Measurements from ENCODE around the gene LAMB4.
A peak's percentile ranks its signal among the peaks of the same experiment; 100 is the strongest.

LAMB4 gene

GRCh38 chr7:108130261-108130660, at the start of gene LAMB4:
Gene LAMB4 (minus strand): TSS chr7:108130361. CDS start chr7:108123164, 7,197 bp downstream.
- DNase-seq (ENCODE audit: extremely low read depth in 1 of 2, low read depth in 1 of 2) = no peak

GRCh38 chr7:108178398-108178797, 48.2 kb upstream of the LAMB4 start:
- no peak for DNase-seq (ENCODE audit: extremely low read depth in 1 of 2, low read depth in 1 of 2)

- no peak for DNase-seq (ENCODE audit: extremely low read depth in 1 of 2, low read depth in 1 of 2)
These were observed 41.0 kb upstream of the LAMB4 start for GRCh38 chr7:108171164-108171563.

- no peak for DNase-seq (ENCODE audit: extremely low read depth in 1 of 2, low read depth in 1 of 2)
These were observed 40.1 kb upstream of the LAMB4 start for GRCh38 chr7:108170251-108170650.

- no peak for DNase-seq (ENCODE audit: extremely low read depth in 1 of 2, low read depth in 1 of 2)
These were observed 37.3 kb upstream of the LAMB4 start for GRCh38 chr7:108167460-108167859.

GRCh38 chr7:108166687-108167086, 36.5 kb upstream of the LAMB4 start:
- no peak for DNase-seq (ENCODE audit: extremely low read depth in 1 of 2, low read depth in 1 of 2)

GRCh38 chr7:108165723-108166122, 35.6 kb upstream of the LAMB4 start:
- no peak for DNase-seq (ENCODE audit: extremely low read depth in 1 of 2, low read depth in 1 of 2)

- no peak for DNase-seq (ENCODE audit: extremely low read depth in 1 of 2, low read depth in 1 of 2)
These were observed 34.8 kb upstream of the LAMB4 start for GRCh38 chr7:108164946-108165345.

- no peak for DNase-seq (ENCODE audit: extremely low read depth in 1 of 2, low read depth in 1 of 2)
These were observed 34.2 kb upstream of the LAMB4 start for GRCh38 chr7:108164342-108164741.

GRCh38 chr7:108158776-108159175, 28.6 kb upstream of the LAMB4 start:
- no peak for DNase-seq (ENCODE audit: extremely low read depth in 1 of 2, low read depth in 1 of 2)

GRCh38 chr7:108157606-108158335, 27.6 kb upstream of the LAMB4 start:
- DNase-seq (ENCODE audit: extremely low read depth in 1 of 2, low read depth in 1 of 2) = no peak

GRCh38 chr7:108156897-108157605, 26.9 kb upstream of the LAMB4 start:
- DNase-seq (ENCODE audit: extremely low read depth in 1 of 2, low read depth in 1 of 2) = no peak

GRCh38 chr7:108152198-108152597, 22.0 kb upstream of the LAMB4 start:
- DNase-seq (ENCODE audit: extremely low read depth in 1 of 2, low read depth in 1 of 2) = no peak

- DNase-seq (ENCODE audit: extremely low read depth in 1 of 2, low read depth in 1 of 2) = no peak
These were observed 19.7 kb upstream of the LAMB4 start for GRCh38 chr7:108149908-108150307.

GRCh38 chr7:108149119-108149518, 19.0 kb upstream of the LAMB4 start:
- no peak for DNase-seq (ENCODE audit: extremely low read depth in 1 of 2, low read depth in 1 of 2)

GRCh38 chr7:108147031-108147563, 16.9 kb upstream of the LAMB4 start:
- DNase-seq (ENCODE audit: extremely low read depth in 1 of 2, low read depth in 1 of 2) = no peak

- DNase-seq (ENCODE audit: extremely low read depth in 1 of 2, low read depth in 1 of 2) = peak in 1 of 2 donors; percentile 3
These were observed 16.1 kb upstream of the LAMB4 start for GRCh38 chr7:108146070-108146842.

GRCh38 chr7:108145401-108145800, 15.2 kb upstream of the LAMB4 start:
- DNase-seq (ENCODE audit: extremely low read depth in 1 of 2, low read depth in 1 of 2) = no peak

GRCh38 chr7:108144931-108145330, 14.8 kb upstream of the LAMB4 start:
- DNase-seq (ENCODE audit: extremely low read depth in 1 of 2, low read depth in 1 of 2) = no peak

- no peak for DNase-seq (ENCODE audit: extremely low read depth in 1 of 2, low read depth in 1 of 2)
These were observed 13.7 kb upstream of the LAMB4 start for GRCh38 chr7:108143658-108144420.
